Measurements from ENCODE around the gene GZMB.
"Not testable (repeated sequence)": the region's sequence is repeated elsewhere in the genome, so short reads cannot be mapped to it uniquely, and the experiment has no call there.

The GZMB gene

GRCh38 chr14:24634158-24634557, at the start of gene GZMB:
Gene GZMB (minus strand): TSS chr14:24634190. CDS start chr14:24634160, 30 bp downstream.
- peak; percentile 6 for DNase-seq

- DNase-seq, result no peak
These were observed 47.1 kb upstream of the GZMB start for GRCh38 chr14:24681056-24681455.

- no peak for DNase-seq
These were observed 46.5 kb upstream of the GZMB start for GRCh38 chr14:24680516-24680915.

- no peak for DNase-seq
These were observed 45.4 kb upstream of the GZMB start for GRCh38 chr14:24679248-24679961.

GRCh38 chr14:24678801-24679247, 44.8 kb upstream of the GZMB start:
- peak; percentile 88 for DNase-seq

GRCh38 chr14:24677956-24678355, 44.0 kb upstream of the GZMB start:
- no peak for DNase-seq

- no peak for DNase-seq
These were observed 40.4 kb upstream of the GZMB start for GRCh38 chr14:24674204-24674970.

- no peak for DNase-seq
These were observed 39.7 kb upstream of the GZMB start for GRCh38 chr14:24673534-24674203.

GRCh38 chr14:24673059-24673458, 39.1 kb upstream of the GZMB start:
- DNase-seq, result no peak

- no peak for DNase-seq
These were observed 36.6 kb upstream of the GZMB start for GRCh38 chr14:24670594-24670993.

GRCh38 chr14:24669651-24670050, 35.7 kb upstream of the GZMB start:
- no peak for DNase-seq

- DNase-seq, result no peak
These were observed 31.5 kb upstream of the GZMB start for GRCh38 chr14:24665440-24665991.

GRCh38 chr14:24664366-24664765, 30.4 kb upstream of the GZMB start:
- DNase-seq, result no peak

- DNase-seq, result no peak
These were observed 28.8 kb upstream of the GZMB start for GRCh38 chr14:24662753-24663152.

GRCh38 chr14:24659916-24660570, 26.1 kb upstream of the GZMB start:
- no peak for DNase-seq

GRCh38 chr14:24648361-24648760, 14.4 kb upstream of the GZMB start:
- not testable (repeated sequence) for DNase-seq

- no peak for DNase-seq
These were observed 5.9 kb upstream of the GZMB start for GRCh38 chr14:24639905-24640304.

GRCh38 chr14:24639270-24639669, 5.3 kb upstream of the GZMB start:
- DNase-seq, result no peak

GRCh38 chr14:24633353-24633752, 637 bp downstream of the GZMB start:
- no peak for DNase-seq

GRCh38 chr14:24632761-24633160, 1.2 kb downstream of the GZMB start:
- DNase-seq, result no peak

- no peak for DNase-seq
These were observed 1.7 kb downstream of the GZMB start for GRCh38 chr14:24632336-24632735.

GRCh38 chr14:24631749-24632335, 2.1 kb downstream of the GZMB start:
- DNase-seq, result no peak

All from EL (cell line).